ENCODE data around the gene DIAPH1.
A peak's percentile ranks its signal among the peaks of the same experiment; 100 is the strongest.
"Not testable (repeated sequence)": the region's sequence is repeated elsewhere in the genome, so short reads cannot be mapped to it uniquely, and the experiment has no call there.

The DIAPH1 gene

DNA sequence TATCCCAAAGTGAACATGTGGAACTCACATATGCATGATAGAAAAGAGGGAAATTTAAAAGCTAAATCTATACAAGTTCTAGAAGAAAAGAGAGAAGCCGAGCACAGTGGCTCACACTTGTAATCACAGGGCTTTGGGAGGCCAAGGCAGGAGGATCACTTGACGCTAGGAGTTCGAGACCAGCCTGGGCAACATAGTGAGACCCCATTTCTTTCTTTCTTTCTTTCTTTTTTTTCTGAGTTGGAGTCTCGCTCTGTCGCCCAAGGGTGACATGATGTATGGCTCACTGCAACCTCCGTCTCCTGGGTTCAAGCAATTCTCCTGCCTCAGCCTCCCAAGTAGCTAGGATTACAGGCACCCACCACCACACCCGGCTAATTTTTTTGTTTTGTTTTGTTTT lies 8.9 kb downstream of the DIAPH1 start:
- not testable (repeated sequence) for DNase-seq (ENCODE audit: low spot score)

DNA sequence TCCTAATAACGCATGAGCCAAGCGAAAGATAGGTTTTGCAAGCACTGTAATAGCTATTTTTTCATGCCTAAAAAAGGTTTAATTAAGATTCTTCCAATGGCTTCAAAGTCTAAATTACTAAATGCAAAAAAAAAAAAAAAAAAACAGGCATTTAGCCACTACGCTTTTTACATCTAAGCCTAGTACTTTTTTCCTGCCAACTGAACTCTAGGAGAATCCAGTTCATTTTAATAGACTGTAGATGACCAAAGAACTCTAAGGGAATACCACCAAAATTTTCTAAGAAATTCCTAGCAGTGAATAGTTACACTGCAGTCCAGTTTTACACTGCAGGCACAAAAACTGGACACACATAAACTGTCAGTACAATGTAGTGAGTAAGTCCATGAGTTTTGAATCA lies 9.8 kb downstream of the DIAPH1 start:
- no peak for DNase-seq (ENCODE audit: low spot score)

GRCh38 chr5:141608557-141608956 lies 10.2 kb downstream of the DIAPH1 start:
- no peak for DNase-seq (ENCODE audit: low spot score)

GRCh38 chr5:141608046-141608445 lies 10.8 kb downstream of the DIAPH1 start:
- DNase-seq (ENCODE audit: low spot score) = no peak

GRCh38 chr5:141605523-141606277 lies 13.1 kb downstream of the DIAPH1 start:
- no peak for DNase-seq (ENCODE audit: low spot score)

DNA sequence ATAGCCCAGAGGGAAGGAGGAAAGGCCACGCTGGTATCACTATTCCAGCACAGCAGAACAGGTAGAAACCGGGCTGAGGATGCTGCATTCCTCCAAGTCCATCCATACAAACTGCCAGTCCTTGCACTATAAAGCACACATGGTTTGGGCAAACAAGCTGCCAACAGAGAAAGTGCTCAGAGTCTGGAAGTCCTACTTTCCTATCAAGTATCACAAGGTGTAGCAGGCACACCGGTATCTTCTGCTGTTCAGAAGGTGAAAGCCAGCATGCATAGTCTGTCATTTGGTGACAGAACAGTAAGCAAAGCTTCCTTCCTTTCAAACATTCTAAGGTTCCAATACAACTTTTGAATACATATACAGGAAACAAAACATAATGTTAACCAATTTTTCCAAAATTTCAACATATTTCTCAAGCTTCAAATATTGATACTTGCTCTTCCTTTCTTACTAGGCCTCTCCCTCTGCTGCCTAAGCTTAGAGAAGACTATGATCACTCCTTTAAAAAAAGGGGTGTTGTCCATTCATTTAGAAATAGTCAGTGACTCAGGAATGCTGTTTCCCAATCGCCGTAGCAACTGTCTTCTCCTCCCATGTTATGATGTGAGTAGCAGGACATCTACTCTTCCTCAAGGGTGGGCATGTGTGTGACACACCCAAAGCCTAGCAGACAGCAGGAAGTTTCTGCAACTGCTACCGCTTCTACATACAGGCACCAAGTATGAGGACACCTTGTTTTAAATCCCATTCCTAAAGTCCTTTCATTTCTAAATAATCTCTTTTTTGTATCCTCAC lies 14.7 kb downstream of the DIAPH1 start:
- DNase-seq (ENCODE audit: low spot score) = no peak

- DNase-seq (ENCODE audit: low spot score) = no peak
Measured at GRCh38 chr5:141602606-141603005, 16.2 kb downstream of the DIAPH1 start.

DNA sequence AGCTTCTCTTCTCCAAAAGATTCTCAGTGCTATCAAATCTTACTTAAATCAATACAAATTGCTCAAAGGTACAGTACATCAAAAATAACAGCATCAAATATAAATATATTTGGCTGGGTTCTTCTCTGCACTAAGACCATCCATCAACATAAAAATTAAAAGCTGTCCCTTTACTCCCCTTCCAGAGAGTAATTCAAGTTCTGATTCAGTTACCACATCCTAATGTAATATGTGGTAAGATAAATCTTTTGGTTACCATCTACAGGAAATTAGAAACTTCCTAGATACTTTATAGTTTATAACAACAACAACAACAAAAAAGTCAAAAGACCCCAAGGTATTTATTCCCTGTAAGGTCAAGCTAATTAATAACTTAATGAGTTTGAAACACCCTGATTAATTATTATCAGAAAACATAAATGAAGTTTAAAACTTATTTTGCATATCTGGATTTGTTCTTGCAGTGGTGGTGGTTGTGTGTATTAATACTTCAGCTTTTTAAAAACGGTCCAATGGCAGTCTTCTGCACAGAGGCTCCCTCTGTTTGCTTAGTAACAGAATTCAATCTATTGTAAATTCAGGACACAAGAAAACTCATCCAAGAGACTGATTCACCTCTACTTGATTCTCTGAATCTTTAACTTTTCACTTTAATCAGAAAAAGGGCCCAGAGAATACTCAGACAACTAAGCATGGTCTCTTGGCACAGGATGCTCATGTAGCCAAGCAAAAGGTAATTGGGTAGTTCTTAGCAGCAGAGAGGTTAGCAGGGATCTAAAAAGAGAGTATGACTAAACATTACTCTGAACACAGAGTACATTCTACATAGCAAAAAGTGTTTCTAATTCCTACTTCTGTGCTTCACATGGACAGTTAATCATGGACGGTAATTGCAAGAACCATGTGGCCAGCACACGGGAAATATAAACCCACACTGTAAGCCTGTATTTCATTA lies 20.1 kb downstream of the DIAPH1 start:
- no peak for DNase-seq (ENCODE audit: low spot score)

DNA sequence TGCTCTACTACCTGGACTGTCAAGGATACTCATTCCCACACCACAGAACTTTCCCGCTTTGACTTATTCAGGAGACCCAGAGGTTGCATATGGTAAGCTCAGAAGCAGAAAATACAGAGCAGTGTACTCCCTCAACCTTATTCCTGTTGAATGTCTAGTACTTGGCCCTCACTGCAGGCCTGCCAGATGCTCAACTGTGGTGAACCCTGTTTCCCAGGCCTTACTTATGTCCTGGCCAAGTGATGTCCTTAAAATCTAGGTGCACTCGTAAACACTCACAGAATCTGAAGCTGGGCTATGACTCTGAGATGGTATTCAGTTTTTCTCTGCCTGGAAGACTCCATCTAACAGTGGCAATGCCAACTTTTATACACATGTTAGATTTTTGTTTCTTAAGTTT lies 21.0 kb downstream of the DIAPH1 start:
- no peak for DNase-seq (ENCODE audit: low spot score)

GRCh38 chr5:141597394-141597793 lies 21.4 kb downstream of the DIAPH1 start:
- peak; percentile 16 for DNase-seq (ENCODE audit: low spot score)

DNA sequence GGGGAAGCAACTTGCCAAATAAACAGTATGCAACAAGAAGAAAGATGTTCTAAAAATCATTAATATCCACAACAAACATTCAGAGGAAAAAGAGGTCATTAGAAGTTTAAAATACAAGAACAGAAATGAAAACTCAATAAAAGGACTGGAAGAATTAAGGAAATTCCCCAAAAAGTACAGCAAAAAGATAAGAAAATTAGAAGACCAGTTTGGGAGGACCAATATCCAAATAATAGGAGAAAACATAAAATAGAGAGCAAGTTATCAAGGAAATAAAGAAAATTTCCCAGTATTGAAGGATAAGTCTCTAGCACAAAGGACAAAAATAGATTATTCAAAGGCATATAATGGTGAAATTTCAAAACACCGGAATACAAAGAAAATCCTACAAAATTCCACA lies 21.9 kb downstream of the DIAPH1 start:
- no peak for DNase-seq (ENCODE audit: low spot score)

GRCh38 chr5:141590127-141590526 lies 28.7 kb downstream of the DIAPH1 start:
- DNase-seq (ENCODE audit: low spot score) = no peak

DNA sequence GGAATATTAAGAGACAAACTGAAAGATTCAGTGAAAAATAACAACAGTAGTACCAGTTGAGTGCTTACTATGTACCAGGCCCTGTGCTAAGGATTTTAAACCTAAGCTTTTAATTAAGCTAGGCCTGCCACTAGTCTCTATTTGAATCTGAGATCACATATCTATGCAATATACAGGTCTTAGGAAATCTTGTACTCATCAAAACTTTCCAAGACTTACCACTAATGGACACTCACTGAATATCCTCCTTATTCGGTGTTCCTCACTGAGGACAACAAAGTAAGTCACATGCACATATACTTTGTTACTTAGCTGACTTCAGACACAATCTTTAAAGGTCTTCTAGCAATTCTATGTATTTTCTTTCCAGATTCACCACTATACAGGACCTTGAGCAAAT lies 32.6 kb downstream of the DIAPH1 start:
- DNase-seq (ENCODE audit: low spot score) = no peak

DNA sequence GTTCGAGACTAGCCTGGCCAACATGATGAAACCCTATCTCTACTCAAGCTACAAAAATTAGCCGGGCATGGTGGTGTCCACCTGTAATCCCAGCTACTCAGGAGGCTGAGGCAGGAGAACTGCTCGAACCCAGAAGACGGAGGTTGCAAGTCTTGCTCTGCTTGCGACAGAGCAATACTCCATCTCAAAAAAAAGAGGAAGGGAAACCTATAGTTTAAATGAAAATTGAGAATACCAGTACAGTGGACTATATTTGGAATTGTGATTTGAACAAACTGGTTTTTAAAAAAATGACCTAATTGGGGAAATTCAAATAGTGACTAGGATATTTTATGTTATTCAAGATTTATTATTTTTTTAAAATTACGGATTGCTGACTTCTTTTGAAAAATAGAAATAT lies 33.2 kb downstream of the DIAPH1 start:
- DNase-seq (ENCODE audit: low spot score) = no peak

DNA sequence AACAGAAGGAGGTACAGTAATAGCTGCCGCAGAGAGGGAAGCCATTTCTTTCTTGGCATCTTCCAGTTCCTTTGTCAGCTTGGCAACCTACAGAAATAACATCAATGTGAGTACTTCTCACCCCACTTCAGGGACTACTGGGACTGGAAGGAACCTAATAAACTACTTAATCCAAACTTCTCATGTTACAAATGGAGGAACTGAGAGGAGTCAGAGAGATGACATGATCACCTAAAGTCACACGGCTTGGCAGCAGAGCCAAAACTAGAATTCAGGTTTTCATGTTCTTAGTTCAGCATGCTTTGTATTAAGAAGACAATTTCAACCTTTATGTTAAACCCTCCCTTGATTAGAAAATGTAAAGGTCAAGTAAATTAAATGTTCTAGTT lies 44.7 kb downstream of the DIAPH1 start:
- DNase-seq (ENCODE audit: low spot score) = no peak

GRCh38 chr5:141573489-141574121 lies 45.2 kb downstream of the DIAPH1 start:
- DNase-seq (ENCODE audit: low spot score) = no peak

DNA sequence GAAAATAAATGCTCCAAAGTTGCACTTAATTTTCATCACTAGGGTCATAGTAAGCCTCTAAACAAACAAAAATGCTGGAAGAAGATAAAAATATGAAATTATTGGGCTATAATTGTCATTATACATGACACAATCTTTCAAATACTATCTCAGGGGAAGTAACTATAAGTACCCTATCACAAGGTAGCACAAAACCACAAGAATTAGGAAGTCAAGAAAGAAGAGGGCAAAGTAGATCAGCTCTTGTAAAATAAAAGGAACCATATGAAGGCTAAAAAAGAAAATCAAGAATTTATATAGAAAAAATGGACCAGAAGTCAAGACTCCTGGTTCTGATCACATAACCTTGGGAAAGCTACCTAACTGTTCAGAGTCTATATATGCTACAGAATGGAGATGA lies 48.1 kb downstream of the DIAPH1 start:
- no peak for DNase-seq (ENCODE audit: low spot score)

GRCh38 chr5:141567513-141568117 lies 51.2 kb downstream of the DIAPH1 start:
- peak; percentile 46 for DNase-seq (ENCODE audit: low spot score)

GRCh38 chr5:141565826-141566570 lies 52.8 kb downstream of the DIAPH1 start:
- DNase-seq (ENCODE audit: low spot score) = no peak

GRCh38 chr5:141564216-141564692 lies 54.5 kb downstream of the DIAPH1 start:
- peak; percentile 92 for DNase-seq (ENCODE audit: low spot score)

Data from cerebellar cortex (tissue), 1 donor.